H1 (cell line): ENCODE results near the gene YTHDF2. TPM values are rescaled to one million over a fixed set of nuclear protein-coding genes. Genes with fewer than 3 reads are reported as not detected.

ENCODE experiments used
- EGR1 ChIP-seq: IDR thresholded peaks from 2 replicates; pipeline ENCODE4 v1.6.1; 2011; ENCODE audit warnings: low read depth, low read length, borderline replicate concordance
- JUND ChIP-seq: IDR thresholded peaks from 2 replicates; pipeline ENCODE4 v1.6.1; 2011; ENCODE audit warnings: mild to moderate bottlenecking, improper control_type of control experiment, low read length
- KDM5A ChIP-seq: fragments of 200-600 bp; IDR thresholded peaks from 2 replicates; pipeline ENCODE4 v1.7.1; 2012; ENCODE audit warnings: mild to moderate bottlenecking, low read length, inconsistent platforms, mixed read lengths
- POLR2A ChIP-seq, 2 experiments: IDR thresholded peaks; 1 replicate in 1 of 2; 2 replicates in 1 of 2; pipeline ENCODE4 v1.6.1; 2011; ENCODE audit warnings: low read depth in 2 of 2, low read length in 2 of 2, mild to moderate bottlenecking in 2 of 2; ENCODE audit errors: control extremely low read depth in 1 of 2
- POU5F1 ChIP-seq: IDR thresholded peaks from 2 replicates; pipeline ENCODE4 v1.6.1; 2011; ENCODE audit warnings: low read depth, mild to moderate bottlenecking, low read length, moderate library complexity
- TAF7 ChIP-seq: optimal IDR thresholded peaks from 2 replicates; pipeline ENCODE3; 2011; ENCODE audit warnings: low read depth, mild to moderate bottlenecking, inconsistent platforms, low read length, moderate library complexity, borderline replicate concordance
- polyA plus RNA-seq, 7 experiments: library from polyadenylated mRNA; depleted of rRNA in 3 of 7; stranded (reverse) in 5 of 7; unstranded in 2 of 7; fragments of >200 nt in 5 of 7; fragments of 200-250 nt in 2 of 7; gene quantifications; 1 replicate in 5 of 7; 2 replicates in 1 of 7; 4 replicates in 1 of 7; pipeline versions ENCODE4 v1.2.1 to v1.2.3, GENCODE V29; 2011 to 2013; ENCODE audit warnings: missing spikeins in 2 of 7, mixed read lengths in 2 of 7
- total RNA-seq: library from RNA; stranded (reverse); fragmentation: NEBNext Ultra II Directional; extraction: Animal tissue kit (Norgen Biotek cat#: 25700); gene quantifications from 2 replicates; pipeline ENCODE4 v1.2.1, GENCODE V29; 2021
- TF ChIP-seq, protein P1 (sequence below): fragments of 300-600 bp; sonication (generic); IDR thresholded peaks from 2 replicates; pipeline ENCODE4 v1.7.1; 2012; ENCODE audit warnings: low read length, moderate library complexity, mild to moderate bottlenecking, inconsistent platforms; ENCODE audit not compliant: insufficient replicate concordance
- TF ChIP-seq, protein P2 (sequence below): IDR thresholded peaks from 2 replicates; pipeline ENCODE4 v1.6.1; 2012; ENCODE audit warnings: inconsistent platforms

Gene YTHDF2
- total and polyA plus RNA-seq, 2 of the 8 experiments (the other 6 are each of a cell fraction or from before 2014, with no cell fraction given), result 128 to 164 TPM

DNA sequence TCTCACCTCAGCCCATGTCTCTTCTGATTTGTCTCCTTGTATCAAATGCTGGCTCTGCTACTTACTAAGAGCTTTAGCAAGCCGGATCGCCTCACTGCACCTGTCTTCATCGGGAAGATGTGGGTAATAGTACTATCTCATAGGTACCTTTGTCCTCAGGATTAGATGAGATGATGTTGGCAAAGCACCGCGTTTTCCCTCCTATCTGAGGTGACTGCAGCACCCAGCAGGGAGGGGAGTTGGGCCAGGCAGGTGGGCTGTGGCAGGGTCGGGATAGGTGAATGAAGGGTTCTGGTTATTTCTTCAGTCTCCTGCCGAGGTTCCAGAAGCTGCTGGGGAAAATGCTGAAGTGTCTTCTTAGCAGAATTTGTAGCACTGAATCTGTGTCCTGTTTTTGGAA is 80.4 kb downstream of the YTHDF2 start (continued):
- TF ChIP-seq, protein P1, sequence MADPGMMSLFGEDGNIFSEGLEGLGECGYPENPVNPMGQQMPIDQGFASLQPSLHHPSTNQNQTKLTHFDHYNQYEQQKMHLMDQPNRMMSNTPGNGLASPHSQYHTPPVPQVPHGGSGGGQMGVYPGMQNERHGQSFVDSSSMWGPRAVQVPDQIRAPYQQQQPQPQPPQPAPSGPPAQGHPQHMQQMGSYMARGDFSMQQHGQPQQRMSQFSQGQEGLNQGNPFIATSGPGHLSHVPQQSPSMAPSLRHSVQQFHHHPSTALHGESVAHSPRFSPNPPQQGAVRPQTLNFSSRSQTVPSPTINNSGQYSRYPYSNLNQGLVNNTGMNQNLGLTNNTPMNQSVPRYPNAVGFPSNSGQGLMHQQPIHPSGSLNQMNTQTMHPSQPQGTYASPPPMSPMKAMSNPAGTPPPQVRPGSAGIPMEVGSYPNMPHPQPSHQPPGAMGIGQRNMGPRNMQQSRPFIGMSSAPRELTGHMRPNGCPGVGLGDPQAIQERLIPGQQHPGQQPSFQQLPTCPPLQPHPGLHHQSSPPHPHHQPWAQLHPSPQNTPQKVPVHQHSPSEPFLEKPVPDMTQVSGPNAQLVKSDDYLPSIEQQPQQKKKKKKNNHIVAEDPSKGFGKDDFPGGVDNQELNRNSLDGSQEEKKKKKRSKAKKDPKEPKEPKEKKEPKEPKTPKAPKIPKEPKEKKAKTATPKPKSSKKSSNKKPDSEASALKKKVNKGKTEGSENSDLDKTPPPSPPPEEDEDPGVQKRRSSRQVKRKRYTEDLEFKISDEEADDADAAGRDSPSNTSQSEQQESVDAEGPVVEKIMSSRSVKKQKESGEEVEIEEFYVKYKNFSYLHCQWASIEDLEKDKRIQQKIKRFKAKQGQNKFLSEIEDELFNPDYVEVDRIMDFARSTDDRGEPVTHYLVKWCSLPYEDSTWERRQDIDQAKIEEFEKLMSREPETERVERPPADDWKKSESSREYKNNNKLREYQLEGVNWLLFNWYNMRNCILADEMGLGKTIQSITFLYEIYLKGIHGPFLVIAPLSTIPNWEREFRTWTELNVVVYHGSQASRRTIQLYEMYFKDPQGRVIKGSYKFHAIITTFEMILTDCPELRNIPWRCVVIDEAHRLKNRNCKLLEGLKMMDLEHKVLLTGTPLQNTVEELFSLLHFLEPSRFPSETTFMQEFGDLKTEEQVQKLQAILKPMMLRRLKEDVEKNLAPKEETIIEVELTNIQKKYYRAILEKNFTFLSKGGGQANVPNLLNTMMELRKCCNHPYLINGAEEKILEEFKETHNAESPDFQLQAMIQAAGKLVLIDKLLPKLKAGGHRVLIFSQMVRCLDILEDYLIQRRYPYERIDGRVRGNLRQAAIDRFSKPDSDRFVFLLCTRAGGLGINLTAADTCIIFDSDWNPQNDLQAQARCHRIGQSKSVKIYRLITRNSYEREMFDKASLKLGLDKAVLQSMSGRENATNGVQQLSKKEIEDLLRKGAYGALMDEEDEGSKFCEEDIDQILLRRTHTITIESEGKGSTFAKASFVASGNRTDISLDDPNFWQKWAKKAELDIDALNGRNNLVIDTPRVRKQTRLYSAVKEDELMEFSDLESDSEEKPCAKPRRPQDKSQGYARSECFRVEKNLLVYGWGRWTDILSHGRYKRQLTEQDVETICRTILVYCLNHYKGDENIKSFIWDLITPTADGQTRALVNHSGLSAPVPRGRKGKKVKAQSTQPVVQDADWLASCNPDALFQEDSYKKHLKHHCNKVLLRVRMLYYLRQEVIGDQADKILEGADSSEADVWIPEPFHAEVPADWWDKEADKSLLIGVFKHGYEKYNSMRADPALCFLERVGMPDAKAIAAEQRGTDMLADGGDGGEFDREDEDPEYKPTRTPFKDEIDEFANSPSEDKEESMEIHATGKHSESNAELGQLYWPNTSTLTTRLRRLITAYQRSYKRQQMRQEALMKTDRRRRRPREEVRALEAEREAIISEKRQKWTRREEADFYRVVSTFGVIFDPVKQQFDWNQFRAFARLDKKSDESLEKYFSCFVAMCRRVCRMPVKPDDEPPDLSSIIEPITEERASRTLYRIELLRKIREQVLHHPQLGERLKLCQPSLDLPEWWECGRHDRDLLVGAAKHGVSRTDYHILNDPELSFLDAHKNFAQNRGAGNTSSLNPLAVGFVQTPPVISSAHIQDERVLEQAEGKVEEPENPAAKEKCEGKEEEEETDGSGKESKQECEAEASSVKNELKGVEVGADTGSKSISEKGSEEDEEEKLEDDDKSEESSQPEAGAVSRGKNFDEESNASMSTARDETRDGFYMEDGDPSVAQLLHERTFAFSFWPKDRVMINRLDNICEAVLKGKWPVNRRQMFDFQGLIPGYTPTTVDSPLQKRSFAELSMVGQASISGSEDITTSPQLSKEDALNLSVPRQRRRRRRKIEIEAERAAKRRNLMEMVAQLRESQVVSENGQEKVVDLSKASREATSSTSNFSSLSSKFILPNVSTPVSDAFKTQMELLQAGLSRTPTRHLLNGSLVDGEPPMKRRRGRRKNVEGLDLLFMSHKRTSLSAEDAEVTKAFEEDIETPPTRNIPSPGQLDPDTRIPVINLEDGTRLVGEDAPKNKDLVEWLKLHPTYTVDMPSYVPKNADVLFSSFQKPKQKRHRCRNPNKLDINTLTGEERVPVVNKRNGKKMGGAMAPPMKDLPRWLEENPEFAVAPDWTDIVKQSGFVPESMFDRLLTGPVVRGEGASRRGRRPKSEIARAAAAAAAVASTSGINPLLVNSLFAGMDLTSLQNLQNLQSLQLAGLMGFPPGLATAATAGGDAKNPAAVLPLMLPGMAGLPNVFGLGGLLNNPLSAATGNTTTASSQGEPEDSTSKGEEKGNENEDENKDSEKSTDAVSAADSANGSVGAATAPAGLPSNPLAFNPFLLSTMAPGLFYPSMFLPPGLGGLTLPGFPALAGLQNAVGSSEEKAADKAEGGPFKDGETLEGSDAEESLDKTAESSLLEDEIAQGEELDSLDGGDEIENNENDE, result no peak
- TF ChIP-seq, protein P2, sequence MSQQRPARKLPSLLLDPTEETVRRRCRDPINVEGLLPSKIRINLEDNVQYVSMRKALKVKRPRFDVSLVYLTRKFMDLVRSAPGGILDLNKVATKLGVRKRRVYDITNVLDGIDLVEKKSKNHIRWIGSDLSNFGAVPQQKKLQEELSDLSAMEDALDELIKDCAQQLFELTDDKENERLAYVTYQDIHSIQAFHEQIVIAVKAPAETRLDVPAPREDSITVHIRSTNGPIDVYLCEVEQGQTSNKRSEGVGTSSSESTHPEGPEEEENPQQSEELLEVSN, result no peak
- no peak for TF ChIP-seq JUND
- no peak for TF ChIP-seq EGR1
- no peak for TF ChIP-seq TAF7
- TF ChIP-seq KDM5A, result no peak
- no peak for TF ChIP-seq POLR2A (IDR thresholded peaks at IDR 0.05; ENCODE audit: control extremely low read depth in 1 of 2, low read depth in 2 of 2, low read length in 2 of 2)
- TF ChIP-seq POU5F1, result no peak
